Hematopoietic multipotent progenitor cell treated with erythropoietin and hydrocortisone succinate and interleukin-3 and kit ligand, for 6 days (in vitro differentiated cells): ENCODE data around the gene SLC38A9.

Experiments used
- DNase-seq: peaks from one replicate; pipeline ENCODE4 v3.0.0-alpha.2; 2015

Gene SLC38A9

GRCh38 chr5:55645304-55645703 lies 66.8 kb downstream of the SLC38A9 start:
- DNase-seq: no peak

DNA sequence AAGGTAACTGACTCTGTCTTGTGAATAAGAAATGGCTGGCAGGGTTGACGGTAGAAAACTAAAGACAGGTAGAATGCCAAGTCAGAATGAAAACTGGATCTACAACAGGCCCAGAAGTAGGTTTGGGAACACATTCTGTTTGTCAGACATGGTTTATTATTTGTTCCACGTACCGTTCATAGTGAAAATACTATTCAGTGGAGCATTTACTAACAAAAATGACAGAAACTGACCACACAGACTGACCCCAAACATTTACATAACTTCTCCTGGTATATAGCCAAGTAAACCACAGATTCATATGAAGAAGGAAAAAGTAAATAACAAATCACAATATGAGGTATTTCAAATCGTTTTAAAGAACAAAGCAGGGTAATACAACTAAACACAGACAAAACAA lies 73.7 kb downstream of the SLC38A9 start:
- no peak for DNase-seq

GRCh38 chr5:55638051-55638450 lies 74.1 kb downstream of the SLC38A9 start:
- DNase-seq: no peak

DNA sequence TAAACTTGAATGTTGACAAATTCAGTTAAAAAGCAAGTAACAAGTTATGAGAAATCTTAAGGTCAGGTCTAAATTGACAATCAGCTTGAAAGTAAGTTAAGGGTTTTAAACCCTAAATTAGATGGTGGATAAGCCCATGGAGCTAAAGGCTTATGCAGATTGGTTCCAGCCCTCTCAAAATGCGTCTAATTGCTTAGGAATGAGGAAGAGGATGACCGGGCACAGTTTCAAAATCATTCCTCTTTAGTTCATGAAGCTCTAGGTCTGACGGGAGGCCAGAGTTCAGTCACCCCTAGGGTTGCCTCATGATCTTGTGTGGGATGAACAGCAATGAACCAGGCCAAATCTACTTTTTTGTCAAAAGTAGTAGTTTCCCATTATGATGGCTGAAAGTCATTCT lies 75.4 kb downstream of the SLC38A9 start:
- no peak for DNase-seq

GRCh38 chr5:55636177-55636576 lies 75.9 kb downstream of the SLC38A9 start:
- no peak for DNase-seq

DNA sequence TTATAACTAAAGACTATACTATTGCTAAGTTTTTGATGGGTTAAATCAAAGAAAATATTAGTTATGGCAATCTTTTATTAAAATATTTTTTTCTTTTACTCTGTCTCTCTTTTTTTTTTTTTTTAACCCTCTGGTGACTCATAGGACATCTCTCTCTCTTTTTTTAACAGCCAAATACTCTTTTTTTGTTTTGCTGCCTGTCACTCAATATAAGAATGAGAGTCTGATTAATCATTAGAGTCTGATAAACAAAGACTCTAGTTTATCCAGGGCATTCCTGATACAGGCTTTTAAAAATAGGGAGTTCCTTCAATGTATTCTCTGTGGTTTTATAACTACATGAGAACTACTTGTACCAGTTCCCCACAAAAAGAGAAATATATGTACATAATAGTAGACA lies 77.3 kb downstream of the SLC38A9 start:
- DNase-seq: no peak

DNA sequence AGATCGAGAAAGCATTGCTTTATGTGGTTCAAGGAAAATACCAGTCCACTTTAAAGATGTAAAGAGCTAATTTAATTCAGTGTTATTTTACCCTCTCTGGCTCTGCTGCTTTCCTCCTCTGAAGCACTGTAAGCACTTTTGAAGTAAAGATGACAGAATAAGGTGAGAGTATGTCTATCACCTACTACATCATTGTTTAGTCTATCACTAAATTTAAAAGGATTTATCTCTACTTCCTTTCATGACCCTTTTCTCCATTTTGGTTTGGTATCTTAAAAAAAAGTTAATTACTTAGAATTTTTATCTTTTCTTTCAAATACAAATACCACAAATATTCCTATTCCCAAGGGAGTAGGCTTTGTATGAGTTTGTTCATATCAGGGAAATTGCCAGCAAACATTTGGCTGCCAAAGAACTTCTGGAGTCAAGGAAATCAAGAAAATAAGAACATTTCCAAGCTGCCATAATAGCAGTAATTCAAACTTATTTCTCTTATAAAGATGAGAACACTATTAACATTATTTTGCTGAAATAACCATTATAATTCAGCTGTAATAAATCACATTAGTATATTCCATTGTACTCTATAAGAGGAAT lies 77.8 kb downstream of the SLC38A9 start:
- no peak for DNase-seq

- no peak for DNase-seq
Observed at GRCh38 chr5:55633574-55634208, 78.4 kb downstream of the SLC38A9 start.

DNA sequence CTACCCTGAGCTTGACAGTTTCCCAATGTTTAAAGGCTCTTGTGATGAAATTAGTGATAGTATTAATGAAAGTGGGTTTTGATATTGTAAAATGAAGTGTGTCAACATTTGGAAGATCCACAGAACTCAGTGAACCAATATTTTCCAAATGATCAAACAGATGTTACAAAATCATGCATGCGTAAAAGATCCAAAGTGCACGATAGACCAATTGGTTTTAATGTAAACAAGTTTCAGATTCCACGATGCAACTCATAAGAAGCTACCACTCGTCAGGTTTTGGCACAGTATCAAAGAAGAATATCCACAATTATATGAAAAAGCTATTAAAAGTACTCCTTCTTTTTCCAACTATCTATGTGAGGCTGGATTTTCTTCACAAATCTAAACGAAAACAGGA lies 82.3 kb downstream of the SLC38A9 start:
- DNase-seq: no peak

DNA sequence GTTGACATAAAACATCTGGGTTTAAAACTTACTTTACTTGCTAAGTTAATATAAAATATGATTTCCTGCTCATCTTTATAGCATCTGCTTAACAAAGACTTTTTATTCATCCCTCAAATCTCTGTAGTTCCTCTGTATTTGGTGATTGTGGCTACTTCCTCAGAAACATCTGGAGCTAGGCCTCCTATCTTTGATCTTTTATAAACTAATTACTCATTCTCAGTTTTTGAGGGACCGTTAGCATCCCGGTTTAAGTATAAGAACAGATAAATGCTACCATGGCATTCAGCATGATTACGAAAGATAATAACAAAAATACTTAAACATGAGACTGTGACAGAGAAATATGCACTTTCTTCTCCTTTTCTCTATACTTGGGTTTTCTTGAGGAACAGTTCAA lies 85.3 kb downstream of the SLC38A9 start:
- DNase-seq: no peak

GRCh38 chr5:55625913-55626312 lies 86.2 kb downstream of the SLC38A9 start:
- no peak for DNase-seq

GRCh38 chr5:55625589-55625909 lies 86.6 kb downstream of the SLC38A9 start:
- DNase-seq: no peak

DNA sequence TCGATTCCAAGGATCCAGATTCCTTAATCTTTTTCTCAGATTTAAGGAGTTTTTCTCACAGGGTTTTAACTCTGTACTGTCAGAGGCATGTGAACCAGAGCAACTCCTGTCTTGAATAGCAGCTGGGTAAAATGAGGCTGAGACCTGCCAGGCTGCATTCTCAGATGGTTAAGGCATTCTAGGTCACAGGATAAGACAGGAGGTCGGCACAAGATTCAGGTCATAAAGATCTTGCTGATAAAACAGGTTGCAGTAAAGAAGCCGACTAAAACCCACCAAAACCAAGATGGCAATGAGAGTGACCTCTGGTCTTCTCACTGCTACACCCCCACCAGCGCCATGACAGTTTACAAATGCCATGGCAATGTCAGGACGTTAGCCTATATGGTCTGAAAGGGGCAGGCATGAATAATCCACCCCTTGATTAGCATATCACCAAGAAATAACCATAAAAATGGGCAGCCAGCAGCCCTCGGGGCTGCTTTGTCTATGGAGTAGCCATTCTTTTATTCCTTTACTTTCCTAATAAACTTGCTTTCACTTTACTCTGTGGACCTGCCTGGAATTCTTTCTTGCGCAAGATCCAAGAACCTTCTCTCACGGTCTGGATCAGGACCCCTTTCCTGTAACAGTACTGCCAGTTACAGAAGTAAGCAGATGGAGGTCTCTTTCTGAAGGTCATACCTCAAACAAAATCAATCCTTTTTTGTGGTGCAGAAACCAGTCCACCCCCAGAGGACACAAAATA lies 87.1 kb downstream of the SLC38A9 start:
- no peak for DNase-seq

- no peak for DNase-seq
Observed at GRCh38 chr5:55623789-55624188, 88.3 kb downstream of the SLC38A9 start.

GRCh38 chr5:55622460-55622859 lies 89.7 kb downstream of the SLC38A9 start:
- no peak for DNase-seq

- DNase-seq: no peak
Observed at GRCh38 chr5:55621229-55621628, 90.9 kb downstream of the SLC38A9 start.

DNA sequence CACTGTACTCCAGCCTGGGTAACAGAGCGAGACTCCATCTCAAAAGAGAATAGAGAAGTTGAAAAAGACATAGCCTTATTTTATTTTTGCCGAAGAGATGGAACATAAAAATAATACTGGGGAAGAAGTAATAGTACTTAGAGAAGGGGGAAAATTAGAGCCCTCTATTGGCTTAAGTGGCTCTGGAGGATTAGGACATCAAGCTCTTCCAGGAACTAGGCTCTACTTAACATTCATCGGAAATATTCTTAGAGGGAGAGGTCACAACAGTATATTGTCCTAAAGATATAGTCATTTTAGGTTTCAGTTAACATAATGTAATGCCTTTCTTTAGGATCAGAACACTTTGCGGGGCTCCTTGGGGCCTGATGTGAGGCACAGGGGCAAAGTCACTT lies 91.4 kb downstream of the SLC38A9 start:
- DNase-seq: no peak

- no peak for DNase-seq
Observed at GRCh38 chr5:55620009-55620765, 91.9 kb downstream of the SLC38A9 start.

DNA sequence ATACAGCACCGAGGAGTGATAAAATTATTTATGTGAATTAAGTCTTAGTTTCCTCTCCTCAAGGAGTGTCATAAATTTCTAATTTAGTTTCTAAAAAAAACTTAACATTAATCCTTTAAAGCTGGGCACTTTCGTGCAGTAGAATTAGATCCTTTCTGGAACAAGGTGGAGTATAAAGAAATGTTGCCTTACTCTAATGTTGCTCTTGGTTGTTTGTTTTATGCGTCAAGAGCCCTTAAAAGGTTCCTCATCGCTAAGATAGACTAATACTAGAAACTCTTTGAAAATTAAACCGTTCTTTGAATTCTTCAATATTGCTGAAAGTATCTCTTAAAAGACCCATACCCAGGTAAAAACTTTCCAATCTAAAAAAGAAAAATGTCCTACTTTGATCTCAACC lies 93.8 kb downstream of the SLC38A9 start:
- DNase-seq: no peak

DNA sequence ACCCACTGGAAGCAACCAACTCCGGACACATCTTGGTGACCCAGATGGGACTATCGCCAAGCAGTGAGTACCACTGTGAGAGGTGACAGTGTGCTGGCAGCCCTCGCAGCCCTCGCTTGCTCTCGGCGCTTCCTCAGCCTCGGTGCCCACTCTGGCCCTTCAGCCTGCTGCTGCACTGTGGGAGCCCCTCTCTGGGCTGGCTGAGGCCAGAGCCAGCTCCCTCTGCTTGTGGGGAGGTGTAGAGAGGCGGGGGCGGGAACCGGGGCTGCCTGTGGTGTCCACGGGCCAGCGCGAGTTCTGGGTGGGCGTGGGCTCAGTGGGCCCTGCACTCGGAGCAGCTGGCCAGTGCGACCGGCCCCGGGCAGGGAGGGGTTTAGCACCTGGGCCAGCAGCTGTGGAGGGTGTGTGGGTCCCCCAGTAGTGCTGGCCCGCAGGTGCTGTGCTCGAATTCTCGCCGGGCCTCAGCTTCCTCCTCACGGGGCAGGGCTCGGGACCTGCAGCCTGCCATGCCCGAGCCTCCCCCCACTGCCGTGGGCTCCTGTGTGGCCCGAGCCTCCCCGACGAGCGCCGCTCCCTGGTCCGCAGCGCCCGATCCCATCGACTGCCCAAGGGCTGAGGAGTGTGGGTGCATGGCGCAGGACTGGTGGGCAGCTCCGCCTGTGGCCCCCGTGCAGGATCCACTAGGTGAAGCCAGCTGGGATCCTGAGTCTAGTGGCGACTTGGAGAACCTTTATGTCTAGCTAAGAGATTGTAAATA lies 98.8 kb downstream of the SLC38A9 start:
- no peak for DNase-seq

GRCh38 chr5:55610542-55610941 lies 101.6 kb downstream of the SLC38A9 start:
- no peak for DNase-seq

- no peak for DNase-seq
Observed at GRCh38 chr5:55609413-55609812, 102.7 kb downstream of the SLC38A9 start.
